ENCODE measurements around the gene DIS3L2.

DIS3L2 gene, protein sequence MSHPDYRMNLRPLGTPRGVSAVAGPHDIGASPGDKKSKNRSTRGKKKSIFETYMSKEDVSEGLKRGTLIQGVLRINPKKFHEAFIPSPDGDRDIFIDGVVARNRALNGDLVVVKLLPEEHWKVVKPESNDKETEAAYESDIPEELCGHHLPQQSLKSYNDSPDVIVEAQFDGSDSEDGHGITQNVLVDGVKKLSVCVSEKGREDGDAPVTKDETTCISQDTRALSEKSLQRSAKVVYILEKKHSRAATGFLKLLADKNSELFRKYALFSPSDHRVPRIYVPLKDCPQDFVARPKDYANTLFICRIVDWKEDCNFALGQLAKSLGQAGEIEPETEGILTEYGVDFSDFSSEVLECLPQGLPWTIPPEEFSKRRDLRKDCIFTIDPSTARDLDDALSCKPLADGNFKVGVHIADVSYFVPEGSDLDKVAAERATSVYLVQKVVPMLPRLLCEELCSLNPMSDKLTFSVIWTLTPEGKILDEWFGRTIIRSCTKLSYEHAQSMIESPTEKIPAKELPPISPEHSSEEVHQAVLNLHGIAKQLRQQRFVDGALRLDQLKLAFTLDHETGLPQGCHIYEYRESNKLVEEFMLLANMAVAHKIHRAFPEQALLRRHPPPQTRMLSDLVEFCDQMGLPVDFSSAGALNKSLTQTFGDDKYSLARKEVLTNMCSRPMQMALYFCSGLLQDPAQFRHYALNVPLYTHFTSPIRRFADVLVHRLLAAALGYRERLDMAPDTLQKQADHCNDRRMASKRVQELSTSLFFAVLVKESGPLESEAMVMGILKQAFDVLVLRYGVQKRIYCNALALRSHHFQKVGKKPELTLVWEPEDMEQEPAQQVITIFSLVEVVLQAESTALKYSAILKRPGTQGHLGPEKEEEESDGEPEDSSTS

DNA sequence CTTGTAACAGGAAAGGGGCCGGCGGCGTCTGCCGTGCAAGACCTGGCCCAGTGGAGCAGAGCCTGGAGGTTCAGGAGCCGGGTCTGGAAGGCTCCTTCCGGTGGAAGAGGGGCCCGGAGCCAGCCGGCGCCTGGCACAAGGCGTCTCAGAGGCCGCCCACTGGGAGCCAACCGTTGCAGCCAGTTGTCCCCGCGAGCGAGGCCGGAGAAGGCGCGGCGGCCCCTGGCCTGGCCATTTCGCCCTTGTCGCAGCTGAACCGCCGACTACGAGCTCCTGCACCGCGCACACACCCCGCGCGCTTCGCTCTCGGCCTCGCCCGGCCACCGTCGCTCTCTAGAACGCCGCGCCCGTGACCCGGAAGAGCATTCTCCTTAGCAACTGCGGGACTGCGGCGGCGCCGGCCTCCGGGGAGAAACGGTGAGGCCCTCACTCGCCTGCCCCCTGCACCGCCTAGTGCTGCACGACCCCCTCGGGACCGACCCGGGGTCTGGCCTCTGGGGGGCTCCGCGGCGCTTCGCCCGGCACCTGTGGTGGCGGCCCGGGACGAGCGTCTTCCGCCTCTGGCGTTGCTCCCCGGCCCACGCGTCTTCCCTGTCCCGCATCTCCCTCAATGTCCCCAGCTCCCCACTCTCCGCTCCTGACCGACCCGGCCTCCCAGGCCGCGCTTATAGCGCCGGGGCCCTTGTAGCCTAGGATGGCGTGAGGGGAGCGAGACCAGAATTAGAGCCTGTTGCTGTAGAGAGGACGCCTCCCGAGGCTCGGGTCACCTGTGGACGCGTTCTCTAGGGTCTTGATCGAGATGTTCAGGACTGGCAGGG lies at the start of gene DIS3L2:
Gene DIS3L2 (plus strand): TSS at position 365 of the 818 bp plus-strand sequence. CDS start 53,215 bp downstream, outside the sequence.
- DNase-seq, result peak; percentile 82 to 87

DNA sequence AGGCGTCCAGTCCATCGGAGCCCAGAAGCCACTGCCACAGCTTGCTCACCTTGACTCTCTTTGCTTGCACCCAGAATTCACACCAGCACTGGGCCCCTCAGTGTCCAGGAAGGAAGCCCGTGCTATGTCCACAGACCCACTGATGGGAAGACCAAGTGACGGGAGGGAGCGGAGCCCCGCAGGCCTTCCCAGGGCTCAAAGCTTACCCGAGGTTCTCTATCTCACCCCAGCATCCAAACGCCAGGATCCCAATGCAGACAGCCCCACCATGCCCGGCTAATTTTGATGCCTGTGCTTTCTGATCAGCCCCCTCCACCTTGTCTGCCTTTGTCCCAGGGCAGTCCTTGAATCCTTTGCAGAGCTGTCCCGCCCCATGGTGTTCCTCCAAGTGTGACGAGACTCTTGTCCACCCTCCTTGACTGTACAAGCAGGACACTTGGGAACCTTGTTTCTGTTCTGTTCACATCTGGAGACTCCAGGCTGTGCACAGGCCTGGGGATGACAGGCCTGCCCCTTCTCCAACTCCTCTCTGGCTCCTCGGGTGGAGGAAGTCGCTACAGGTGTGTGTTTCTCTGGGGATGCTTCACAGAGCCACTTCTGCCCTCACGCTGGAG lies 47.3 kb upstream of the DIS3L2 start:
- no peak for DNase-seq

DNA sequence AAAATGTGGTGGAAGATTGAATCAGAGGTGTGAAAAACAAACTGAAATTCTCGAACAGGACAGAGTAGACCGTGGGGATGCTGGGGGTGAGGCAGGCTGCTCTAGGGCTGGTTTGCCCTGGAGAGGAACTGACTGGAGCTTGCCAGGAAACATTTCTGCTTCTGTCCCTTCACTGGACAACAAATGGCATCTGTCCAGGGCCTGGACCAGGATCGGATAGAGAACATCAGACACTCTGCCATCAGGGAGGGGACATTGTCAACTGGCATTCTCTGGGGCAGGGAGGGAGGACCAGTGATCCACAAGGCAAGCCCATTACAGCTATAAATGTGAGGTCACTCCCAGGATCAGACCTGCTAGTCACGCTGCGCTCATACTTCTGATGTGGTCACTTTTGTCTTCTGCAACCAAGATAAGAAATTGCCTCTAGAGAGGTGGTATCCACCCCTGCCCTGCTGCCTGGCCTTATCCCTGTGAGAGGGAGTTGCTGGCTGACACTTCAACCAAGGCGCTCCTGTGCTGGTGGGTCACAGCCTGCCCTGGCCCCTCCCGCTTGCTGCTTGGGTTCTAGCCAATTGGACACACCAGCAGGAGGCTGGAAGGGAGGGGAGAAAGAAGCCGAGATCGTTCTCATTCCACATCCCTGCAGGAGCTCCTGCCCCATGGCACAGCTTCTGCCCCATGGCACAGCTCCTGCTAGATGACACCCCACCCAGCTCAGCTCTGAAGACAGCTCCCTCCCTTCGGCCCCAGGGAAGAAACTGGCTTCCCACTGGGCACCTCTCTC lies 44.0 kb upstream of the DIS3L2 start:
- no peak for DNase-seq

DNA sequence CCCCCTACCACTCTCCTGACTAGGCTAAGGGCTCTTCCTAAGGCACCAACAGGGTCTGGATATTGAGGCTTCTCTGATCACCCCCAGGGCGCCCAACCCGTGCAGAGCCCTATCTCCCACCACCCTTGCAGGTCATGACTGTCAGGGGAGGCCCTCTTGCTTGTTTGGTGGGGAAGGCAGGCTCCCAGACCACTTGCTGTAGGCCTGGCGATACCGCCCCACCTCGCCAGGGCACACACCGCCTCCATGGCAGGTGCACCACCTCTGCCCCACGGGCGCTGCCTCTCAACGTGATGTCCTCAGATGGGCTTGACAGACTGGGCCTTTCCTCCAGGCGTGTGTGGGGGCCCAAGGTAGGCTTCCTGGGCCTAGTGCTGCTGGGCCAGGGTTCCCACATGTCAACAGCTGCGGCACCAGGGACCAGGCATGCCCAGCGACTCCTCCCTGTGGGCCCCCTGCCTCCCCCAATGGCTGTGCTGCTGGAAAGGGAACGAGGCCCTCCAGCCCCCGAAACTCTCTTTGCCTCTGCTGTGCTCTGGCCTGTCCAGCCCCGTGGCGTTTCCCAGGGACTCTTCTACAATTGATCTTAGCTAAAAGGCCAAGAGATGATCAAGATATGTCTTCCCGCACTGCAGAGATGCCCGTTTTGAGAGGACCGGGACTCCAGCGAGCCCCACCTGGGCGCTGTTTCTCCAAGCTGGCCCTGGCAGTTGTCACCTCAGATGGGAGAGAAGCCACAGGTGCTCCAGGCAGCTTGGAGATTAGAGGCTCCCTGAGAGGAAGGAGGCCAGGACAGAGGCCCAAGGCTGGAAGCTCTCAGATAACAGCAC lies 42.8 kb upstream of the DIS3L2 start:
- DNase-seq, result no peak

DNA sequence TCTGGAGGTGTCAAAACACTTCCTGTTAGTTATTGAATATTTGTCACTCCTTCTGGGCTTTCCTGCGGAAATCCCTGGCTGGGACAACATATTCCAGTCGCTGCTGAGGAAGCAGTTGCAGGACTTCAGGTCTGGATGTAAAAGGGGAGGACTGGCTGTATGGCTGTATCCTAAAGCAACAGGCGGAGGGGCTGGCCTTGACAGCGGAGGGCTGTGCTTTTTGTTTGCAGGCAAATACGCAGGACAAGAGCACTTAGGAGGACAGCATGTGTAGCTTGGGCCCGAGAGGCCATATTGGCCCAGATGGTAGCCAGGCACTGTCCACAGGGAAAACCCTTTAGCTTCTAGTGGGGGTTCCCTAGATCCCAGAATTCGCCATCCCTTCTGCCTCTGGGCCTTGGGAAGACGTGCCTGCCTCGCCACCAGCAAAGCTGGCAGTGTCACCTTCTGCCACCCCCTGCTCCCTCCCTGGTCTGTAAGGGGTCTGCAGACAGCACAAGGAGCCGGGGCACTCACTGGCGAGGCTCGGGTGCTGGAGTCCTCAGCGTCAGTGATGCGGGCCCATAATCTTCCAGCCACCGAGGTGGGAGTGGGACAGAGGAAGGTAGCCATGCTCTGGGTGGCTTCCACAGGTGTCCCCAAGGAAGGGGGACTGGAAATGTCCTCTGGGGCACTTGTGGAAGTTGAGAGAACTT lies 42.0 kb upstream of the DIS3L2 start:
- DNase-seq, result no peak

DNA sequence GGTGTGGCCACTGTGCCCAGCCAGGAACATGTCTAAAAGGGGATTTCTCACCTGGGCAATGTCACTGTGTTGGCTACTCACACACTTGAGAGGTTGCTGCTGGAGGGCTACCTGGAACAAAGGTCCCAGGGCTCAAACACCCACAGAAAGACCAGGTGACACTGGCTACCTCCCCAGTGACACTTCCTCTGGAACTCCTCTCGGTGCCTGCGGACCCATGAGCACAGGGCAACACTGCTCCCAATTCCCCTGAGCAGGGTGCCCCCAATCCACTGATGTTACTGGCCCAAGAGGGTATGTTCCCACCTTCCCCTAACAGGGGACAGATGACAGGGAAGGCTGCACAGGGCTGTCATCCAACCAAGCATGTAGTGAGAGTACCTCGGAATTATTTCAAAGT lies 41.1 kb upstream of the DIS3L2 start:
- no peak for DNase-seq

DNA sequence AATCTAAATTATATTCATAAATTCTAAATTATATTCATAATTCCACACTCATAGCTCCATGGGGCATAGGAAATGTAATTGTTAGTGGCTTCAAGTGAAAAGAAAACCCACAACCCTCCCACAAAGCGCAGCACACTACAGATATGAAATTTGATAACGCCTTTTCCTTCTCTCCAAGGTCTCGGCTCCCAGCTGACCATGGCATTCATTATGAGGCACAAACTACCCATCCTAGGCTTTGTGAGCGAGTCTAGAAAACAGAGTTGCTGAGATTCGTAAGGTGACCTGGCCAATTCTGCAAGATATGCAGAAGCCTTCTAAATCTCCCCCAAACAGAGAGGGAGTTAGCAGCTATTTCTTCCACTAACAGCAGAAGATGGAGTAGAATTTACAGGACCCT lies 40.7 kb upstream of the DIS3L2 start:
- no peak for DNase-seq

DNA sequence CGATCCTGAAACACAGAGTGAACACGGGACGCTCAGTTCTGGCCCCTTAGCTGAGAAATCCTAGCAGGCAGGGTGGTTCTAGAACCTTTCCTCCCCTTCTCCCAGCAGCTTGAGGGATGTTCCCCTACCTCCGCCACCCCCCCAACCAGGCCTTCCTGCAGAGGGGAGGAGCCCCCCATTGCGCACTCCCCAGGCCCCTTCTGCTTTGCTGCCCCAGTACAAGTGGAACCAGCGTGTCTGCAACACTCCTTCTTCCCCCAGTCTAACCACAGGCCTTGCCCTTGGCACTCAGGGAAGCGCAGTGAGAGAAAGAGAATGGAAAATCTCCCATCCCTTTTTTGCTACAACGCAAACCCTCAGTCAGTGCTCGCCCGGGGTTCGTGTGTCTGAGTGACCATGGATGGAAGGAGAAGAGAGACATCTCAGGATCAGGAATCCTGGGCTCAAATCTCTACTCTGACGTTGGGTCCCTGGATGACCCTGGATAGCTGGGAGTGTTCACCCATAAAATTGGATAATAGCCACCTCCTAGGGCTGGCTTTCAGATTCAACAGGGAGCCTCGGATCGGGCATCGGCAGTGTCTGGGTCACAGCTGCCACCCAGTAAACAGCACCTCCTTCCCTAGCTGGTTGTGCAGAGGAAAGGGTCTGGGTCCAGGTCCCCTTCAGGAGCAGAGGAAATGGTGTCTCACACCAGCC lies 39.1 kb upstream of the DIS3L2 start:
- no peak for DNase-seq

DNA sequence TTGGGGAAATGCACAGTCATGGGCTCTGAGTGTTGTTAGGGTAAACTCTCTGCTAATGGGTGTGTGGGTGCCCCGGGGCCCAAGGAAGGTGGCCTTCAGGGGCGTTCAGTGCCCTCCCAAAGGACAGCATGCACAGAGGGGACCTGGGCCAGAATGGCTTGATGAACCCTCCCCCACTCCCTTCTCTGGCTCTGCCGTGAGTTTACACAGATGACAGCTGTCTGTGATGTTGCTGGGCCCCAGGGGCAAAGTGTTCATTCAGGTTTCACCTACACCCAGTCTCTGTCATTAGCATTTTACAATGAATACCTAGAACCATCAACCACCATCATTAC lies 38.5 kb upstream of the DIS3L2 start:
- DNase-seq, result no peak

DNA sequence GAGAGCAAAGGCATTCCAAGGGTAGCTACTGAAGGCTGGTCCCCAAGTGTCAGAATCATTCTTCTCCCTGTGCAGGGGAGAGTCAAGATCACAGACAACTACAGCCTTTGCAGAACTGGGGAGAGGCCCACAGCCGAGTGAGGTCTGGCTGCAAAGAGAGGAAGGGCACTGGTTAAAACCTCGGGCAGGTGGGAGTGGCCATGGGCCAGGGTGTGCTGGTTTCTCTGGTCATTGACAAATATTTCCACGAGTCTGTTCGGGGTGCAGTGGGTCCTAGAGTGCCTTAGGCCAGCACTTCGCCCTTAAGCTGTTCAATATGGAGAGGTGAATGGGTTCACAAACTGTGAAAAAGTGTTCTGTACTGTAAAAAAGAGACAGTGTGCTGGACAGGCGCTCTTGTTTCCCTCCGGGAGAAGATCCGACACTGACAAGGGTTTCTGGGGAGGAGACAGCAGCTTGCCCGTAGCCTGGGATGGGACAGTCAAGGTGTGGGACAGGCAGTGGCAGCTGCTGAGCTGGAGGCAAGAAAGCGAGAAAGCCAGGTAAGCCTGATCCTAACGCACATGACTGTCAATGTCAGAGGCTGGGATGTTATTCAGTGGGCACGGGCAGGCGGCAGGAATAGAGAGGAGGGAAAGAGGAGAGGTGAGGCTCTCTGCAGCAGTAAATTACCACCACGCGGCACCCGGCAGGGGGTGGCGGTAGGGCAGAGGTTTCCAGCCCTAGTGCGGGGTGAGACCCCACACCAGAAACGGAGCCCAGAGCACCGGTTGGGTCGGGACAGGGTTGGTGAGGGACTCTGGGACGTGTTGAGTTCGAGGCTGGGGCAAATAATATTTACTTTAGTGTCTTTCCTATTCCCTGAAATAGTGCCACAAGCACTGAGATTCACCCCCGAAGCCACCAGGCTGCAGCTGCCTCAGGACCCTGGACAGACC lies 37.3 kb upstream of the DIS3L2 start:
- no peak for DNase-seq

DNA sequence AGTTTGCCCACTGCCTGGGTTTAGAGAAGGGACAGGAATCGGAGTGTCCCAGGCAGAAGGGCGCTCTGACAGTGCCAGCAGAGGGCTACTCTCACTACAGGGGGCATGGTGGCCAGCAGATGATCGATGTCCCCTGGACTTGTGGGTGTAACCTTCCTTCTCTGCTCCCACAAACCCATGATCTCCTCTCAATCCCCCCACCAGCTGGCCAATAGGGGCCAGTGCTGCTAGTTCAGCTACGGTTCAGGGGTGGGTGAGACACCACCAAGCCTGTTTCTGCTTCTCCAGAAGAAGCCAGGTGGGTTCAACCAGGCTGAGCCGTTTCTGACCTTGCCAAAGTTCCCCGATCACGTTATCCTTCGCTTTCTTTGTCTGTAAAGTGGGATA lies 36.6 kb upstream of the DIS3L2 start:
- DNase-seq, result no peak

DNA sequence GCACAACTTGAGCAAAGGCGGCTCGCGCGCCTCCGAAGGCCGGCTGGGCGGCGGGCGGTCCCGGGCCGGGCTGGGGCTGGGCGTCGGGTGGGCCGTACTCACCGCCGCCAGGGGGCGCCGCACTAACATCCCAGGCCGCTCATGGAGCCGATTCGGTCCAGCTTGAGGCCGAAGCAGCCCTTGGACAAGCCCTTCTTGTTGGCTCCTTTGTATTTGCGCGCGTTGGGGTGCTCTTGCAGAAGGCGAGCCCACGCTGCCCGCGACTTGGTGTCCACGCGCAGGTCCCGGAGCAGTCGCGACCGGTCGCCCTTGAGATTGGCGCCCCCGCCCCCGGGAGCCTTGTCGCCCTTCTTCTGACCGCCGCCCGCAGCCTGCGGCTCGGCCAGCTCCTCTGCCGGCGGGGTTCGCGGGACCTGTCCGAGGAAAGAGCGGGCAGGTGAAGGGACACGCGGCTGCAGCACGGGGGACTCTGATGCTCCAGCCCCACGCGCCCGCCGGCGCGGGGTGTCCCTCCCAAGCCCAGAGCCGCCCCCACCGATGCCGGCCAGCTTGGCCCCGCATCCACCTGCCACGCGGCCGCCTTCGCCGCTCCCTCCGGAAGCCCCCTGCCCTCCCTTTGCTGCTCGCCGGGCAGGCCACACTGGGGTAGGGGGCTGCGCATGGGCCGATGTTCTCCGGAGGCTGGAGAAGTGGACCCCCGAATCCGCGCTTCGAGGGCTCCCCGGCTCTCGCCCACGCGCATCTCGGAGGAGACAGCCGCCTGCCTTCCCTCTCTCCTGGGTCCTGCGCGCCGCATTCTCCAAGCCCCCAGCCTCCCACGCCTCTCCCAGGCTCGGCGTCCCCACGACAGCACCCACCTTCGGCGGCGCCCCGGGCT lies 36.0 kb upstream of the DIS3L2 start:
- DNase-seq, result peak; percentile 82 to 85

DNA sequence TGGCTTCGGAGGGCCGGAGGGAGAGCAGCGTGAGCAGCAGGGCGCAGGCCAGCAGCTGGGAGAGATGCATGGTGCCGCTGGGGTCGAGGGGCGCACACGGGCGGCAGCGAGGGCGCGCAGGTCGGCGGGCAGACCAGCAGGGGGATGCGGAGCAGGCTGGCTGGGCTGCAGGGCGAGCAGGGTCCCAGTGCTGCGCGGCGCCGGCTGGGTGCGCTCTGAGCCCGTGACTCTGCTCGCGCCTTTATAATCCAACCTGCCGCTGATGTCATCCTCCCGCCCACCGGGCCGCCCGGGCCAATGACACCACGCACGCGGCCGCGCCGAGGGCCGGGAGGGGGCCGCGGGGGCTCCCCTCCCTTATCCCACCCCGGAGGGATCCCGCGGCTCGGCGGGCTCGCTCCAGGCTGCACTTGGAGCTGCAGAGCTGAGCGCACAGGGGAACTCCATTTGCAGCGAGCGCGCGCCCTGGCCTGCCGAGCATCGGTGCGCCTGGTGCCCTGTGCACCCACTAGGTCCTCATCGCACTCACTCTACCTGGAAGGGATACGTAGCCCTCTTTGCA lies 35.3 kb upstream of the DIS3L2 start, which contains the start of gene NPPC:
Gene NPPC (minus strand): TSS at position 217 of the 562 bp plus-strand sequence. CDS start 147 bp downstream, at position 70.
- DNase-seq, result peak; percentile 83 to 87

DNA sequence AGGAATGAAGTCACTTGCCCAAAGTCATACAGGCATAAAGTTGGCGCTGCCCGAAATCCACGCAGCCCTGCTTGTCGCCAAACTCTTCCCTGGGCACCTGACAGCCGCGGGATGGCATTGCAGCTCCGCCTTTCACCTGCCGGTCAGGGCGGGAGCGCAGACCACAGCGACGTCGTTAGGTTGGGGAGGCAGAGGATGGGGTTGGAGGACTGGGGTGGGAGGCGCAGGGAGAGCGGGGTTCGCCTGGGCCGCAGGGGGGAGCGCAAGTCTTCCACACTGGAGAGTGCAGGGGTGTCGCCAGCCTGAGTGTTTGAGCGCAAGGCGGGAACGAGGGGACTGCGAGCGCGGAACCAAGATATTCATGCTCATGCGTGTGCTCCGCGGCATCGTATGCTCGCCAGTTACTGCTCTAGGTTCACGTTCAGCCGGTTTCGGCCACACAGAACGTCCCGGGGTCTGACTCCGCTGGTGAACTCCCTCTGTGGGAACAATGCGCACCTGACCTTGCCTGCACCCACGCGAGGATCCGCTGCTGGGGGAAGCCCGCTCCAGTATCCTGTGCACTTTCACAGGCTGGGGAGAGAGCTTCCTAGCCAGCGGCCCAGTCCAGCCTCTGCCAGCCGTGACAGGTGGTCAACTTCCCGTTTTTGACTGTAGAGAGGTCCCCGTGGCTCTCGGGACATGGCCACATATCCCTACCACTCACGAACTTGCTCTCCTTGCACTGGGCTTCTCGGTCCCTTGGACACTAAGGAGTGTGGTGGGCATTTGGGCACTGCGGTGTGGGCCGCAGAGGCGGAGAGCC lies 34.5 kb upstream of the DIS3L2 start:
- peak in 1 of 2 experiments; percentile 69 for DNase-seq

DNA sequence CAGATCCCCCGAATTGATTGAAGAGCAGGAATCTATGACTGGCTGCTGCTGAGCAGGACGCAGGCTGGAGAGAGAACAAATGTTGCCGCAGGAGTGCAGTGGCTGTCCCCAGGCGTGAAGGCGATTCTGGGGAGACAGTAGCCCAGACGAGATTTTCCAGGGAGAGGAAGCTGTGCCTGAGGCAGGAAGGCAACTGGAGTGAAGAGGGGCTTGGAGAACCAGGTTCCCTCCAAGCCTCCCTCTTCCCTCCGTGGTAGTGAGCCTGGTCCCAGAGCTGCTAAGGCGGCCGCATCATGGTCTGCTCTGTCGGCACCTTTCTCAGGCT lies 34.0 kb upstream of the DIS3L2 start:
- DNase-seq, result no peak

DNA sequence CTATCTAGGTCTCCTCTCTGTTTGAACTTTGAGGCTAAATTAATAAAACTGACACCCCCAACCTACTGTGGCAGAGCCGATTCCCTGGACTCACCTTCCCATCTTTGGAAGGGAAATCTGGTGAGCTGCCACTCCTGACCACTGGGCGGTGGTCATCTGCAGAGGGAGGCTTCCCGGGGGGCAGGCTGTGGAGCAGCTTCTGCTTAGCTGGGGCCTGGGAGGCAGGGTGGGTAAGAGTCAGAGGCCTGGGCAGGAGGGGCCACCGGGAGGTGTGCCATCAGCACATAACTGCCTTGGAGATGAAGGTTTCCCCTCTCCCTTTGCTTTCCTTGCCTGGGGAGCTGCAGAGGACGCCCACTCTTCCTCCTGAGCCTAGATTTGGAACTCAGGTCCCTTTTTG lies 33.0 kb upstream of the DIS3L2 start:
- DNase-seq, result no peak

Data from activated T-cell treated with anti-CD3 and anti-CD28 coated beads, Interleukin-2, amount 50 U/mL, for 48 hours (primary cell).